CD8-positive, alpha-beta memory T cell (primary cell): Measurements from ENCODE around the gene MAP4K1. TPM values are rescaled to one million over a fixed set of nuclear protein-coding genes. Genes with fewer than 3 reads are reported as not detected.
"Not testable (repeated sequence)": the region's sequence is repeated elsewhere in the genome, so short reads cannot be mapped to it uniquely, and the experiment has no call there.

Source experiments
- CTCF ChIA-PET: fragments of 350-600 bp; sonication (Branson Sonifier 250); formaldehyde crosslinking; loops from one replicate; lab custom pipeline; 2021; ENCODE audit warnings: antibody characterized with exemption; lab: Charles Lee
- POLR2A ChIA-PET: fragments of 350-600 bp; sonication (Branson Sonifier 250); formaldehyde crosslinking; loops from one replicate; lab custom pipeline; 2021; ENCODE audit warnings: antibody characterized with exemption; lab: Charles Lee
- DNase-seq, 5 donors: peaks; one replicate each; pipeline versions ENCODE4 v3.0.0 to v3.0.0-alpha.2; 2020 to 2022; ENCODE audit warnings: mixed read lengths in 1 of 5
- H3K27ac ChIP-seq: one replicate; pipeline ENCODE4 v1.7.0; 2013; ENCODE audit warnings: low read depth, mild to moderate bottlenecking, low read length, moderate library complexity
- H3K27me3 ChIP-seq: 2 replicates; pipeline ENCODE4 v1.7.0; 2013; ENCODE audit warnings: low read length, mild to moderate bottlenecking; ENCODE audit not compliant: insufficient read depth, poor library complexity, severe bottlenecking
- H3K36me3 ChIP-seq: 2 replicates; pipeline ENCODE4 v1.7.0; 2013; ENCODE audit warnings: mild to moderate bottlenecking, low read length, moderate library complexity; ENCODE audit not compliant: insufficient read depth
- H3K4me1 ChIP-seq: 2 replicates; pipeline ENCODE4 v1.7.0; 2013; ENCODE audit warnings: mild to moderate bottlenecking, low read length, moderate library complexity; ENCODE audit not compliant: insufficient read depth
- H3K4me3 ChIP-seq: 2 replicates; pipeline ENCODE4 v1.7.0; 2013; ENCODE audit warnings: mild to moderate bottlenecking, low read length
- H3K9me3 ChIP-seq: 2 replicates; pipeline ENCODE4 v1.7.0; 2013; ENCODE audit warnings: mild to moderate bottlenecking, low read length
- H3K27ac Mint-ChIP-seq, 8 donors: one replicate each; pipeline ENCODE4 v1.8.0; 2020 to 2021; ENCODE audit warnings: mixed read lengths in 8 of 8, mild to moderate bottlenecking in 6 of 8, inconsistent platforms in 3 of 8, moderate library complexity in 3 of 8
- H3K27me3 Mint-ChIP-seq, 2 donors: one replicate each; pipeline ENCODE4 v1.8.0; 2020 to 2021; ENCODE audit warnings: mixed read lengths in 2 of 2, mild to moderate bottlenecking in 1 of 2, moderate library complexity in 1 of 2
- H3K36me3 Mint-ChIP-seq, 3 donors: one replicate each; pipeline ENCODE4 v1.8.0; 2020 to 2021; ENCODE audit warnings: mixed read lengths in 3 of 3, inconsistent platforms in 1 of 3, mild to moderate bottlenecking in 1 of 3
- H3K4me1 Mint-ChIP-seq, 3 donors: one replicate each; pipeline ENCODE4 v1.8.0; 2020 to 2021; ENCODE audit warnings: mixed read lengths in 3 of 3, inconsistent platforms in 1 of 3, mild to moderate bottlenecking in 1 of 3
- H3K4me3 Mint-ChIP-seq, 7 donors: one replicate each; pipeline ENCODE4 v1.8.0; 2020 to 2021; ENCODE audit warnings: mixed read lengths in 7 of 7, mild to moderate bottlenecking in 6 of 7, moderate library complexity in 4 of 7, inconsistent platforms in 2 of 7
- H3K9me3 Mint-ChIP-seq, 5 donors: one replicate each; pipeline ENCODE4 v1.8.0; 2020 to 2022; ENCODE audit warnings: mixed read lengths in 5 of 5, mild to moderate bottlenecking in 3 of 5, moderate library complexity in 2 of 5, inconsistent platforms in 1 of 5
- polyA plus RNA-seq: library from polyadenylated mRNA; unstranded; fragments of 300-500 nt; fragmentation: Illumina TruSeq; gene quantifications from one replicate; pipeline ENCODE4 v1.2.3, GENCODE V29; 2021
- total RNA-seq, 2 experiments: library from RNA; stranded (reverse); gene quantifications; one replicate each; pipeline ENCODE4 v1.2.3, GENCODE V29; 2021

MAP4K1 gene
- total and polyA plus RNA-seq, 3 experiments from 2014 or later = 161 to 178 (median 162) TPM

- Mint-ChIP-seq H3K4me1 (peaks cover 26% of the 10 kb centered on the region in 3 donors), H3K36me3 (peaks cover 5 to 73% (median 28%) of the 10 kb centered on the region in 3 donors), H3K4me3 (peak overlapping the region in 1 of 7 donors; percentile 51)
- H3K27ac Mint-ChIP-seq, POLR2A ChIA-PET, DNase-seq, H3K27ac ChIP-seq, H3K4me3 ChIP-seq, H3K9me3 Mint-ChIP-seq, H3K9me3 ChIP-seq, H3K27me3 ChIP-seq, H3K27me3 Mint-ChIP-seq: not testable (repeated sequence)
- CTCF ChIA-PET = interaction anchor here (7.0 kb wide), 1 partner anchor 117 kb away, joined by 79 read pairs; no protein-coding TSS in a partner anchor
- peaks cover 34% of the 10 kb centered on the region for H3K36me3 ChIP-seq
- H3K4me1 ChIP-seq = peaks cover 27% of the 10 kb centered on the region
These were observed 14.2 kb upstream of the MAP4K1 start for GRCh38 chr19:38631811-38632475.

- H3K9me3 Mint-ChIP-seq, POLR2A ChIA-PET, H3K27me3 ChIP-seq, CTCF ChIA-PET, H3K27me3 Mint-ChIP-seq, H3K27ac Mint-ChIP-seq, DNase-seq, H3K4me3 Mint-ChIP-seq, H3K9me3 ChIP-seq, H3K27ac ChIP-seq, H3K4me3 ChIP-seq: not testable (repeated sequence)
- H3K4me1 ChIP-seq = peaks cover 20% of the 10 kb centered on the region
- Mint-ChIP-seq H3K36me3 (peaks cover 5 to 76% (median 28%) of the 10 kb centered on the region in 3 donors), H3K4me1 (peaks cover 19 to 20% (median 19%) of the 10 kb centered on the region in 3 donors)
- H3K36me3 ChIP-seq = peaks cover 37% of the 10 kb centered on the region
These were observed 13.5 kb upstream of the MAP4K1 start for GRCh38 chr19:38631301-38631700.

- Mint-ChIP-seq H3K9me3 (no peaks in the 10 kb centered on the region), H3K4me3 (no peak overlapping the region), H3K27me3 (no peaks in the 10 kb centered on the region), H3K4me1 (peaks cover 3 to 8% (median 7%) of the 10 kb centered on the region in 3 donors), H3K36me3 (peaks cover 1 to 80% (median 32%) of the 10 kb centered on the region in 3 donors), H3K27ac (no peak overlapping the region)
- no peak overlapping the region for H3K27ac ChIP-seq
- ChIA-PET CTCF (interaction anchor here (1.9 kb wide), 1 partner anchor 11 kb away, joined by 4 read pairs; the partner anchor contains the start of gene EIF3K), POLR2A (no interaction called here)
- peaks cover 3% of the 10 kb centered on the region for H3K4me1 ChIP-seq
- H3K36me3 ChIP-seq = peaks cover 36% of the 10 kb centered on the region
- no peak overlapping the region for H3K4me3 ChIP-seq
- H3K27me3 ChIP-seq = no peaks in the 10 kb centered on the region
- no peaks in the 10 kb centered on the region for H3K9me3 ChIP-seq
- no peak for DNase-seq
These were observed 11.8 kb upstream of the MAP4K1 start for GRCh38 chr19:38629568-38629967.

GRCh38 chr19:38626401-38626800 is 8.6 kb upstream of the MAP4K1 start:
- no peak overlapping the region for H3K4me3 Mint-ChIP-seq
- no peaks in the 10 kb centered on the region for H3K27me3 ChIP-seq
- no peak overlapping the region for H3K4me3 ChIP-seq
- H3K4me1 Mint-ChIP-seq = peaks cover under 1 to 8% (median 3%) of the 10 kb centered on the region in 3 donors
- no peak overlapping the region for H3K27ac ChIP-seq
- peaks cover 0 to 90% (median 23%) of the 10 kb centered on the region in 3 donors for H3K36me3 Mint-ChIP-seq
- ChIA-PET POLR2A (no interaction called here), CTCF (interaction anchor here (1.7 kb wide), 1 partner anchor 9 kb away, joined by 6 read pairs; the partner anchor contains the start of genes EIF3K and MAP4K1)
- H3K27me3 Mint-ChIP-seq = no peaks in the 10 kb centered on the region
- H3K4me1 ChIP-seq = no peaks in the 10 kb centered on the region
- H3K9me3 Mint-ChIP-seq = no peaks in the 10 kb centered on the region
- no peak for DNase-seq
- H3K9me3 ChIP-seq = no peaks in the 10 kb centered on the region
- H3K27ac Mint-ChIP-seq = no peak overlapping the region
- peaks cover 46% of the 10 kb centered on the region for H3K36me3 ChIP-seq

GRCh38 chr19:38624822-38625221 is 7.1 kb upstream of the MAP4K1 start:
- Histone ChIP-seq H3K36me3 (peaks cover 52% of the 10 kb centered on the region), H3K9me3 (no peaks in the 10 kb centered on the region), H3K4me1 (peaks cover 7% of the 10 kb centered on the region), H3K27ac (no peak overlapping the region), H3K27me3 (no peaks in the 10 kb centered on the region), H3K4me3 (no peak overlapping the region)
- CTCF ChIA-PET = no interaction called here
- peak overlapping the region in 1 of 8 donors; percentile 68 for H3K27ac Mint-ChIP-seq
- H3K4me1 Mint-ChIP-seq = peaks cover 6 to 16% (median 10%) of the 10 kb centered on the region in 3 donors
- H3K36me3 Mint-ChIP-seq = peaks cover 0 to 87% (median 22%) of the 10 kb centered on the region in 3 donors
- no peaks in the 10 kb centered on the region for H3K9me3 Mint-ChIP-seq
- no peak for DNase-seq
- H3K4me3 Mint-ChIP-seq = no peak overlapping the region
- POLR2A ChIA-PET = interaction anchor here (0.6 kb wide), 1 partner anchor 9 kb away, joined by 3 read pairs; no protein-coding TSS in a partner anchor
- H3K27me3 Mint-ChIP-seq = no peaks in the 10 kb centered on the region

DNA sequence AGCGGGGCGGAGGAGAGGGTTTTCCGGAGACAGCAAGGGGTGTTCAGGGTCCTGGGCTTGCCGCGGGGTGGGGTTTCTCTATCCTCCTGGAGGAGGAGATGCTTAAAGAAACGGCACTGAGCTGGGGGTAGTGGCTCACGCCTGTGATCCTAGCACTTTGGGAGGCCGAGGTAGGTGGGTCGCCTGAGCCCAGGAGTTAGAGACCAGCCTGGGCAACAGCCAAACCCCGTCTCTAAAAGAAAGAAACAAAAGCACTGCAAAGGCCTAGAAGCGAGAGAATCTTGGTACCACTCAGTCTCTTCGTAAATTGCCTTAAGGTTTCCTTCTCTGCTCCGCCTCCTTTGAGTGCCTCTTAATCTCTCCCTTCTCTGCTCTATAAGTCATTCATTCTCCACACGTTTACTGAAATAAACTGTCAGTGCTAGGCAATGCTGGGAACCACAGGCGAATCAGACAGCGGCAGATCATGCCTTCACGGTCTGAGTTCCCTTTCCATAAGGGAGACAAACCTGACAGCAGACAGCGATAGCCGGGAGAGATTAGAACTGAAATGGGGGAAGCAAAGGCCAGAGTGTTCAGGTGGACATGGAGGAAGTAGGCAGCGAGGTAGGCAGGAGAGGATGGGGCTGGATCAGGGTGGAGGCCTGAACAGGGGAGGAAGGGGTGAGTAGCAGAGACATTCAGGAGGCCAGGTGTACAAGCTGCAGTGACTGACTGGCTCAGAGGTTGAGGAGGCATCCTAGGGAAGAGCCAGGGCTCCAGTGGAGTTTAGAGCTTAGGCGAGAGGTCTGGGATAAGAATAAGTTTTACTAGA is 1.8 kb upstream of the MAP4K1 start:
- H3K4me1 Mint-ChIP-seq = peaks cover 44 to 63% (median 55%) of the 10 kb centered on the region in 3 donors
- H3K27me3 Mint-ChIP-seq = no peaks in the 10 kb centered on the region
- H3K9me3 Mint-ChIP-seq = no peaks in the 10 kb centered on the region
- Histone ChIP-seq H3K27ac (peak overlapping the region; percentile 85), H3K4me3 (peak overlapping the region; percentile 75), H3K9me3 (no peaks in the 10 kb centered on the region), H3K36me3 (peaks cover 25% of the 10 kb centered on the region), H3K27me3 (no peaks in the 10 kb centered on the region), H3K4me1 (peaks cover 38% of the 10 kb centered on the region)
- ChIA-PET CTCF (interaction anchor here (0.5 to 5.7 kb wide), 14 partner anchors 16 to 311 kb away, joined by 3 to 43 read pairs (median 4); partner anchors contain the start of genes FAM98C, MRPS12 and SARS2), POLR2A (interaction anchor here (0.6 to 1.7 kb wide), 10 partner anchors 28 to 311 kb away, joined by 3 to 10 read pairs (median 4); partner anchors contain the start of genes ACTN4, ECH1, FAM98C and MRPS12)
- no peak for DNase-seq
- H3K4me3 Mint-ChIP-seq = peak overlapping the region; percentile 96 to 100 (median 99)
- H3K27ac Mint-ChIP-seq = peak overlapping the region; percentile 92 to 100 (median 99)
- peaks cover 3 to 73% (median 7%) of the 10 kb centered on the region in 3 donors for H3K36me3 Mint-ChIP-seq

DNA sequence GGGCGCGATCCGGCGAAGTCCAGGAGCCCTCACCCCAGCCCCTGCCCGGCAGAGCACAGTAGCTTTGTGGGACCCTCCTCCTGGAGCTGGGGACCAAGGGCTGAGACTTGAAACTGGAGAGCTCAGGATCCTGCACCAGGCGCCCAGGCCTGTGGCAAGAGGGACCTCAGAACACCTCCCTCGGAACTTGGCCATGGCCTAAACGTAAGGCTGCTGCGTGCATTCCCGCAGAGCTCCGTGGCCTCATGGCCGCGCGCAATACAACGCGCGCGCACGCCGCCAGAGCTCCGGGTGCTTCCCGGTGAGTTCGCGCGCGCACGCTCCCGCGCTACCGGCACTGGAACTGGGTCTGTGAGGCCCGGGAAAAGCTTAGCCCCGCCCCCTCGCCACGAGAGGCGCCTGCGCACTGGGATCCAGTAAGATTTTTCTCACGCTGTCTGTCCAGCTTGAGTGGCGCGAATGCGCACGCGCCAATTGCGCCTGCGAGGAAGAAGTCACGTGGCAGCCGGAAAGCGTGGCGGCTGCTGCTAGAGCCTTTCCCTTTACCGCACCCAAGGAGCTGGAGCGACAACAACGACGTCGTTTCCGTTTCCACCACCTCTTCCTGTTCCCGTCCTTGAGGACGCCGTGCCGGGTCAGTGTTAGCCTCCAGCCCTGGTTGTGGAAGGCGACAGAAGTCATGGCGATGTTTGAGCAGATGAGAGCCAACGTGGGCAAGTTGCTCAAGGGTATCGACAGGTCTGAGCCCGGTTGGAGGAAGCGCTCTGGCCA is 1.0 kb upstream of the MAP4K1 start, which contains the start of gene EIF3K:
TSS of gene EIF3K (plus strand) at position 599 of the 771 bp plus-strand sequence. CDS start at position 680, 81 bp downstream.
- Mint-ChIP-seq H3K27ac (peak within 1 kb of the TSS; percentile 92 to 100 (median 99)), H3K4me3 (peak within 1 kb of the TSS; percentile 96 to 100 (median 99)), H3K27me3 (no peaks in the 10 kb centered on the region), H3K4me1 (peaks cover 47 to 63% (median 63%) of the 10 kb centered on the region in 3 donors), H3K36me3 (peaks cover 3 to 72% (median 7%) of the 10 kb centered on the region in 3 donors), H3K9me3 (no peaks in the 10 kb centered on the region)
- Histone ChIP-seq H3K27ac (peak within 1 kb of the TSS; percentile 85), H3K9me3 (no peaks in the 10 kb centered on the region), H3K4me3 (peak within 1 kb of the TSS; percentile 75), H3K27me3 (no peaks in the 10 kb centered on the region), H3K36me3 (peaks cover 19% of the 10 kb centered on the region), H3K4me1 (peaks cover 46% of the 10 kb centered on the region)
- peak; percentile 96 to 98 (median 96) for DNase-seq
- ChIA-PET CTCF (interaction anchor here (0.7 to 5.7 kb wide), 17 partner anchors 8 to 312 kb away, joined by 3 to 43 read pairs (median 4); partner anchors contain the start of genes FAM98C, MRPS12 and SARS2), POLR2A (interaction anchor here (0.5 to 1.7 kb wide), 12 partner anchors 28 to 312 kb away, joined by 3 to 10 read pairs (median 4); partner anchors contain the start of genes ACTN4, ECH1, FAM98C and MRPS12)
